ENCODE data around the gene CAMKMT.
"Not testable (repeated sequence)": the region's sequence is repeated elsewhere in the genome, so short reads cannot be mapped to it uniquely, and the experiment has no call there.

Gene CAMKMT

GRCh38 chr2:44580875-44581515, 219.2 kb downstream of the CAMKMT start:
- DNase-seq: no peak

GRCh38 chr2:44582363-44583008, 220.7 kb downstream of the CAMKMT start:
- DNase-seq: no peak

GRCh38 chr2:44595615-44596014, 233.9 kb downstream of the CAMKMT start:
- not testable (repeated sequence) for DNase-seq

- DNase-seq: no peak
Observed at GRCh38 chr2:44596537-44597320, 235.0 kb downstream of the CAMKMT start.

- no peak for DNase-seq
Observed at GRCh38 chr2:44598330-44599119, 236.8 kb downstream of the CAMKMT start.

GRCh38 chr2:44599130-44599529, 237.4 kb downstream of the CAMKMT start:
- DNase-seq: no peak

- DNase-seq: no peak
Observed at GRCh38 chr2:44602446-44602845, 240.7 kb downstream of the CAMKMT start.

- no peak for DNase-seq
Observed at GRCh38 chr2:44605511-44605910, 243.8 kb downstream of the CAMKMT start.

GRCh38 chr2:44612276-44612675, 250.5 kb downstream of the CAMKMT start:
- DNase-seq: no peak

- DNase-seq: no peak
Observed at GRCh38 chr2:44614940-44615339, 253.2 kb downstream of the CAMKMT start.

- DNase-seq: peak in 2 of 56 donors; percentile 7 to 8
Observed at GRCh38 chr2:44615950-44616518, 254.3 kb downstream of the CAMKMT start.

- DNase-seq: no peak
Observed at GRCh38 chr2:44616667-44617155, 255.0 kb downstream of the CAMKMT start.

- peak in 3 of 56 donors; percentile 6 to 19 (median 14) for DNase-seq
Observed at GRCh38 chr2:44618251-44619023, 256.7 kb downstream of the CAMKMT start.

GRCh38 chr2:44620189-44620990, 258.6 kb downstream of the CAMKMT start:
- no peak for DNase-seq

GRCh38 chr2:44623622-44624351, 262.0 kb downstream of the CAMKMT start:
- no peak for DNase-seq

GRCh38 chr2:44628297-44628696, 266.6 kb downstream of the CAMKMT start:
- no peak for DNase-seq

- DNase-seq: no peak
Observed at GRCh38 chr2:44632931-44633689, 271.4 kb downstream of the CAMKMT start.

- no peak for DNase-seq
Observed at GRCh38 chr2:44635725-44636124, 274.0 kb downstream of the CAMKMT start.
